GM21529 (cell line): ENCODE data around the gene KRTAP19-3.
"Not testable (repeated sequence)": the region's sequence is repeated elsewhere in the genome, so short reads cannot be mapped to it uniquely, and the experiment has no call there.

Source experiments
- ATAC-seq: cut with Tn5 transposase; IDR thresholded peaks from one replicate; pipeline ENCODE4 v1.9.1; 2021; ENCODE audit not compliant: unreplicated experiment

Gene KRTAP19-3

DNA sequence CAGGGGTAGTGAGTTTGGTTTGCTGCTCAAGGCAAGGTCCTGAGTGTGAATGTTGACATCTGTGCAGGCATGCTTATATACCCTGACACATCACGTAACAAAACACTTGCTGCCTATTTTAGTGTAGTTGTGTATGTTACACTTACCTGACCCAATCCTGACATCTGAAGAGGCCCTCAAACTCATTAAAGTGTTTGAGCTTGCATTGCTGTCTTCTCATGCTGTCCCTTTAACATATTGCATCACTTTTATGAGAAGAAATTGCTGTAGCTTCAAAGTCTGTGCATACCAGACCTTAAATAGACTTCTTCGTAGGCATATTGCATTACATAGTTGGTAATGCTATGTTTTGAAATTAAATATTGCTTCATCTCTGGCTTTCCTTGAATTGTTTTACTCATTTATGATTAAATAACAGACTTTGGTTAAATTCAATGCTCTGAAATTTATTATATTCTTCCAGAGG, at the start of gene KRTAP19-3:
Gene KRTAP19-3 (minus strand): TSS at position 51 of the 466 bp plus-strand sequence. CDS start 56 bp downstream, outside the sequence.
- ATAC-seq: no peak

DNA sequence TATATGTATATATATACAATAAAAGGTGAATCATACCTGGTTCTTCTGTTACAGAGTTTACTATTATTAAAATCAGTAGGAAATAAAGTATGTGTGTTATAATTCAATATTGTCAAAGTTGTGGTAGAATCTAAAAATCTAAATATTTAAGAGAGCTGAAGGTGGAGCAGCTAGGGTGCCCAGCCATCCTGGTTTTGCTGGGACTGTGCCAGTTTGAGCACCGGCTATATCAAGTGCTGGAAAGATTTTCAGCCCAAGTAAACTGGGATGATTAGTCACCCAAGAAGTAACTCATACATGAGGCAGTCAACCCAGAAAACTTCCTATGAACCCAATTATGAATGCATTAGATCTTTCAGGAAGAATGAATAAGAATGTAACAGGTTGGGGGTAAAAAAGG, 27.1 kb upstream of the KRTAP19-3 start:
- ATAC-seq: no peak

DNA sequence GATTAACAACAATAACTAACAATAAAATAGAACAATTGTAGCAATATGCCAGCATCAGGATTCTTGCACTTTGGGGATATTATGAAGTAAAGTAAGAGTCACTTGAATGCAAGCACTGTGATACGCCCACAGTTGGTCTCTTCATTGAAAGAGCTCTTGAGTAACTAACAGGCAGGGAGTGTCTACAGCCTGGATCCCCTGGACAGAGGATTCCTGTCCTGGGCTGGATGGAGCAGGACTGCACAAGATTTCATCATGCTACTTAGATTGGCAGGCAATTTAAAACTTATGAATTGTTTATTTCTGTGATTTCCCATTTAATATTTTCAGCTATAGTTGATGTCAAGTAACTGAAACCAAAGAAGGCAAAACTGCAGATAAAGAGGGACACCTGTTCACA, 23.9 kb upstream of the KRTAP19-3 start:
- ATAC-seq: no peak

DNA sequence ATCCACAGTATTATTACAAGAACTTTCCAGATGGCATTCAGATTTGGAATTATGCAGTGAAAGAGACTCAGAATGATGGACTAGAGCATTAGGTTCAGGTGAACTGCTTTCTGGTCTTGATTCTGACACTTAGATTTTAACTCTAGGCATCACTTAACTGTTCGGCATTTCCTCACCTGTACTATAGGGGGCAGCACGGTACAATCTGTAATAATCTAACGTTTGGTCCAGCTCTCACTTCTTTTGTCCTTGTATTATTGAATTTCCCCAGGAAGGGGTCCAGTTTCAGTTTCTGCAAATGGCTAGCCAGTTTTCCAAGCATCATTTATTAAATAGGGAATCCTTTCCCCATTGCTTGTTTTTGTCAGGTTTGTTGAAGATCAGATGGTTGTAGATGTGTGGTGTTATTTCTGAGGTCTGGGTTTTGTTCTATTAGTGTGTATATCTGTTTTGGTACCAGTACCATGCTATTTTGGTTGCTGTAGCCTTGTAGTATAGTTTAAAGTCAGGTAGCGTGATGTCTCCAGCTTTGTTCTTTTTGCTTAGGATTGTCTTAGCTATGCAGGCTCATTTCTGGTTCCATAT, 13.9 kb upstream of the KRTAP19-3 start:
- ATAC-seq: not testable (repeated sequence)

DNA sequence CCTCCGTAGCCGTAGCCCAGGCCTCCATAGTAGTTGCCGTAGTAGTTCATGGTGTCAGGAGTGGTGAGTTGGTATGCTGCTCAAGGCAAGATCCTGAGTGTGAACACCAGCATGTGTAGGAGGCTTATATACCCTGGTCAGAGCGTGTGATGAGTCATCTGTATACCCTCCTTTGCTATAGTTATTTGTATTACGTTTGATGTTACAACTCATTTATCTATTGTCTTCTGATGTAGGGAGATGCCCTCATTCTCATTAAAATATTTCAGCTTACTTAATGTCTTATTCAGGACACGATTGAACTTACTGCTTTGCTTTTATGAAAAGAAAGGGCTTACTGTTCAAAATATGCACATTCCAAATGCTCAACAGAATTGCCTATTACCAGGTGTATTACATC, 10.2 kb upstream of the KRTAP19-3 start, which contains the start of gene KRTAP19-5:
Gene KRTAP19-5 (minus strand): TSS at position 101 of the 400 bp plus-strand sequence. CDS start 51 bp downstream, at position 50.
- no peak for ATAC-seq

DNA sequence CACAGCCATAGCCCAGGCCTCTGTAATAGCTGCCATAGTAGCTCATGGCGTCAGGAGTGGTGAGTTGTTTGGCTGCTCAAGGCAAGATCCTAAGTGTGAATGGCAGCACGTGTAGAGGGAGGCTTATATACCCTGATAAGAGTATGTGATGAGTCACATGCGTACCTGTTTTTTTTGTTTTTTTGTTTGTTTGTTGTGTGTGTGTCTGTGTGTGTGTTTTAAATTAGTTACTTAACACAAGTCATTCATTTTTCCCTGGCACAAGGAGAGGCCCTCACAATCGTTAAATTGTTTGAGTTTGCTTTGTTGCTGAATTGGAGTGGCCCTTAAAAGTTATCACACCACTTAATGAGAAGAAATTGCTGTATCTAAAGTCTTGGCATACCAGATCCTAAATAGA, 5.3 kb upstream of the KRTAP19-3 start, which contains the start of gene KRTAP19-4:
Gene KRTAP19-4 (minus strand): TSS at position 101 of the 400 bp plus-strand sequence. CDS start 55 bp downstream, at position 46.
- no peak for ATAC-seq

DNA sequence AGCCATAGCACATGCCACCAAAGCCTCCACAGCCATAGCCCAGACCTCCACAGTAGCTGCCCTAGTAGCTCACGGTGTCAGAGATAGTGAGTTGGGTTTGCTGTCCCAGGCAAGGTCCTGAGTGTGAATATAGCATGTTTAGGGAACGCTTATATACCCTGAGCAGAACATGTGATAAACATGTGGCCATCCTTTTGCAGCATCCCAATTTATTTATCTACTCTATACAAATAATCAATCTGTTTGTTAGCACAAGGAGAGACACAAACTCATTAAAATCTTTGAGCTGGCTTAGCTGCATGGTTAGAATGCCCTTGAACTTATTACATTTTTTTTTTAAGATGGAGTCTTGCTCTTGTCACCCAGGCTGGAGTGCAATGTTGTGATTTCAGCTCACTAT, 4.5 kb downstream of the KRTAP19-3 start, which contains the start of gene KRTAP19-2:
Gene KRTAP19-2 (minus strand): TSS at position 101 of the 400 bp plus-strand sequence. CDS start 88 bp downstream, at position 13.
- no peak for ATAC-seq

DNA sequence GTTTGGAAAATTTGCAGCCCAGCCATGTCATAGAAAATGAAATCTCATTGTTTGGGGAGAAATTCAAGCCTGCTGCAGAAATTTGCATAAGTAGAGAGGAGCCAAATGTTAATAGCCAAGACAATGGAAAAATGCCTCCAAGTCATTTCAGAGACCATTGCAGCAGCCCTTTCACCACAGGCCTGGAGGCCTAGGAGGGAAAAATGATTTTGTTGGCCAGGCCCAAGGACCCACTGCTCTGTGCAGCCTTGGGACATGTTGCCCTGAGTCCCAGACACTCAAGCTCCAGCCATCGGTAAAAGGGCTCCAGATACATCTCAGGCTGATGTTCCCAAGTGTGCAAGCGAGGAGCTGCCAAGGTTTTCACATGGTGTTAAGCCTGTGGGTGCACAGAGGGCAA, 5.6 kb downstream of the KRTAP19-3 start:
- ATAC-seq: no peak

DNA sequence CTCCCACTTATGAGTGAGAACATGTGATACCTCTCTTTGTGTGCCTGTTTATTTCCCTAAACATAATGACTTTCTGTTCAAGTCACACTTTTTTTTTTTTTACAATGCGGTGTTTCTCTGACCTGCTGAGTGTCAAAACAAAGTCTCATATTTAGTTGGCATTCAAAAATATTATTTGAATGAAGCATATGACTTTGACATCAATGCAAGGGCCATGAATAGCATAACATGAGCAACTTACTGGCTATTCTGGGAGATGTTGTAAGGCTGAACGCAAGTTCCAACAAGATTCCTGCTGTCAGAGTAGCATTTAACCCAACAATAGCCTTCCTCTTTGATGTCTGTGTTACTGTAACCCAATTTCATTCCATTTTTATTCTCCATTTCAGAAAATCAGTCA, 9.7 kb downstream of the KRTAP19-3 start:
- ATAC-seq: no peak

DNA sequence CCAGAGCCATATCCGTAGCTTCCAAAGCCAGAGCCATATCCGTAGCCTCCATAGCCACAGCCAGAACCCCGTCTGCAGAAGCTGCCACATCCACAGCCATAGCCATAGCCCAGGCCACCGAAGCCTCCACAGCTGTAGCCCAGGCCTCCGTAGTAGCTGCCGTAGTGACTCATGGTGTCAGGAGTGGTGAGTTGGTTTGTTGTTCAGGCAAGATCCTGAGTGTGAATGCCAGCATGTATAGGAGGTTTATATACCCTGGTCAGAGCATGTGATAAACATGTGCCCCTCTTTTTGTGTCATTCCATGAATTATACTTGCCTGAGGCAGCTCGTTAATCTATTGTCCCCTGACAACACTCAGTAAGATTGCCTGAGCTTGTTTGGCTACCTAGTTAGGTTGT, 11.7 kb downstream of the KRTAP19-3 start, which contains the start of gene KRTAP19-1:
Gene KRTAP19-1 (minus strand): TSS at position 223 of the 400 bp plus-strand sequence. CDS start 50 bp downstream, at position 173.
- ATAC-seq: no peak

DNA sequence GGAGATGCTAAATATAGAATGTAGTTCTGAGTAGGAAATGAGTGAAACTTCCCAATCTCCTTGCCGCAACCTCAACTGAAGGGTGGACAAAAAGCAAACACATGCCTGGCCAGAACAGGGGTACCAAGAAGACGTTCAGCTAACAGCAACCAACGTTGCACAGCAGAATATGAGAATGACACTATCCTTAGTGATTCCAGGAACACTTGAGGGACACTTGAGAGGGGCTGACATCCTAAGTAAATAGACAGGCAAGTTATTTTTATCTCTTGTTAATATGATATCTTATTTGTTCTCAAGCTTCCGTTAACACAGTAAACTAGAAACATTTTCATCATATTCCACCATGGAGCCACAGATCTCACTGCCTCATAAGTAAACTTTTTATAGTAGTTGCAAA, 12.6 kb downstream of the KRTAP19-3 start:
- ATAC-seq: no peak

DNA sequence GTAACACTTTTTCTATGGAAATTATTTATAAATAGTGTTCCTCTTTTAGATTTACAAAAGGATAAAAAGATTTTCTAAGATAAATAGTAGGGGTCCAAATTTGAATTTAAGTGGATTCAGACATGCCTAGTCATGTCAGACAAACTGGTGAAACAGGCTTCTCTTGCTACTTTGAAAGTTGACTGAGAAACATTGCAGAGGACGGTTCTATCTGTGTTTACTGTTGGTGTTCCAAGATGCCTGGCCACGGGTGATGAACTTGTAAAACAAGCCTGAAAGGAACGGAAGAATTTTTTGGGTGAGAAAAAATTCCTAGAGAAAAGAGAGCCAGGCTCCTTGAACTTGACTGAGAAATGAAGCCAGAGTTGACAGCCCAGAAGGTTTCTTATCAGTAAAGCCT, 13.8 kb downstream of the KRTAP19-3 start:
- no peak for ATAC-seq

DNA sequence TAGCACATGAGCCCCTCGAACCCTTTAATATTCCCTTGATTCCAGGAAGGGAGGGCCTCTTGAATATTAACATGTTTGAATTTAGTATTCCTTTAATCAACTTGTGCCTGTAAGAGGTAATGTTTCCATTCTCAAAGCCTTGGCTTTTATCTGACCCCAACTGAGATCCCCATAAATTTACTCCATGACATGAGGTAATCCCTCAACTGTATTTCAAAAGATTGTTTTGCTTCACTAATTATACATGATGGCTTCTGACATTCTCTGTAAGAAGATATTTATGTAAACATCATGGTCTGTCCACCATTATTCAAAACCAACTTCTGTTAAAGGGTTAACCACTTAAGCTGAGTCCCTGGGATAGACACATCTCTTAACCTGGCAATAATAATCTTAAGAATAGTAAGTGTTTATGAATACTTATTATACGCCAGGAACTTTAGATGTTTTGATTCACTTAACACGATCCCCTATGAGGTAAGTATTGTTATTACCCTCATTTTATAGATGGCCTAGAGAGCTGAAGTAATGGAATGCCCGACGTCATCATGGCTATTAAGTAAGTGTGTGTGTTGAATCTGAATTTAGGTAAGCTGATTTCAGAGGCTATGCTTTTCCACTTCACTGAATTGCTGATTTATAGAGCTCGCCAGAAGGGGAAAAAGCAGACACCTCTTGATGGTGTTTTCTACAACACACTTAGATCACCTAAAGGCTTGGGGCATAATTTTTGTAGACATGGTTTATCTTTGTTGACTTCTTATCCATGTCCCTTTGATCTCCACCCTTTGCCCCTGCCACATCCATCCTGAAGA, 22.7 kb downstream of the KRTAP19-3 start:
- no peak for ATAC-seq

DNA sequence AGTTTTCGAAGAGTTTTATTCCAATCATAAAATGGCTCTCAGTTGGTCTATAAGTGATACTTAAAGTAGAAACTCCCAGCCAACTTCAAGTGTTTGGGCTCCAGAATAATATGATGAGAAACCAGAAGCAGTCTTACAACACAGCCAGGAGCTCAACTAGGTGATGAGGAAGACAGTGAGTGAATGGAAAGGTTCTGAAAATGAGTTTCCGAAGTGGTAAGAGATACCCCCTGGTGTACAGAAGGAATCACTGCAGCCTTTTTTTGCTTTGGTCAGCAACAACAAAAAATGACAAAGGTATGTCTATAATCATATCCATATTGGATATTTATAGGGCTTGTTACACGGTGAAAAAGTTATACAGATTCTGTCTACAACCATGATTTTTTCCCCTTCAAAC, 28.1 kb downstream of the KRTAP19-3 start:
- no peak for ATAC-seq

DNA sequence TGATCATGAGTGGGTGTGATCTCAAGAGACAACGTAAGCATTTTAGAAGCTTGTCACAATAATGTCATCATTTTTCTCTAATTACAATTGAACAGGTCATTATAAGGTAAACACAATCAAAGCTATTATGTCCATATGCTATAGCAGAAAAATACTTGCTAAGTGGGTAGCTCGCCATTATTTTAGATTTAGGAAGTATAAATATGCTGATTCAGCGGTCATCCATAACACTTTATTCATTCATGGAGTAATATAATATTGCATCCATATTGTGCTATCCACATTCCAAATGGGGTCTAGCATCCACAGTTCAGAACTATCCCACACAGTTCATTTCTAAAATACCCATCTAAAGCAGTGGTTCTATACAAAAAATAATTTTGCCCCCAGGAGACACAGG, 43.3 kb downstream of the KRTAP19-3 start:
- ATAC-seq: no peak

DNA sequence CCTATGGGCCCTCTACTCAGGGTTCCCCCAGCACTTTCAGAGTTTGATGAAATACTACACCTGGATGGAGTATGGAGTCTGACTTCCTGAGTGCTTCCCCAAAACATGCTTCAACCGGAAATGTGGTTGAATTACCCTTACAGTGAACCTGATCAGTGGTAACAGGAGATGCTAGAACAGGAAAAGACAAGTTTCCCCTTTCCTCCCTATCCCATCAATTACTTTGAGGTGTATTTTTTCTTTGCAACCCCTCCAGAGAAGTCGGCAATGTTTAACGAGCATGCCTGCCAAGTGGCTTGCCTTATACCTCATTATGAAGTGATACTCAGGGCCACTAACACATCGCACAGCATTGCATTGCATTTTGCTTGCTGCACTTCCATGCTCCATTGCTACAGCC, 44.8 kb downstream of the KRTAP19-3 start:
- no peak for ATAC-seq

DNA sequence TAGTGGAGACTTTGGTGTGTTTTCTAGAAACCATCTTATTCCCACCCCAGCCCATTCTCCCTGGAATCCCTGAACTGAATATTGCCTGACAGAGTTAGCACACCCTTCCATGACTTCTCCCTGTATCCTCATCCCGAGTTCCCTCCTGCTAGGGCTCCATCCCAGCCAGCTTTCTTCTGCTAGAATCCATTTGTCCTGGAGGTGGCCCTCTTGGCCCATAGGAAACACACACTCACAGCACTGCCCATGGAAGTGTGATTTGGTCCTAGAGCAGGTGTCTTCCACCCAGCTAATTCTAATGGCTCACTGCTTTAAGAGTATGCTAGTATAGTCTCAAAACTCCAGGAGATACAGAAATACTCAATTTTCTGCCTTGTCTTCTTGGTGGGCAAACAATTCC, 47.6 kb downstream of the KRTAP19-3 start:
- no peak for ATAC-seq

DNA sequence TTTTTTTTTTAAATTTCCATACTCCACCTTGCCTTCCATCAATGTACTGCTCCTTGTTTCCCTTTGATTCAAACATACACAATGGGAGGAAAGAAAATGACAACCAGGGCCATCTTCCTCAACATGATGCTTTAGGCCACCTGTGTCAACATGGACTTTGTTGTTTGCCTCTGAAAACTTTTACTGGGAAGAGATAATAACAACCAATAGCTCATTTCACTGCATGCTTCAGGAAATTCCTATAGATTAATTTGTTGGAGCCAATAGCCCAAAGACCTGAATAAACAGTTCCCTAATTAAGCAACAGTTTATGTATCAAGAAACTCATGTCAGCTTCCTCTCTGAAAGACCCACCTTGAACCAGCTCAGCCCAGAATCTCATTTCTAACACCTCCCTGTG, 48.6 kb downstream of the KRTAP19-3 start:
- ATAC-seq: no peak
